HG03521 (cell line): Measurements from ENCODE around the gene TAGLN3.

Experiments used
- ATAC-seq: cut with Tn5 transposase; IDR thresholded peaks from one replicate; pipeline ENCODE4 v1.9.1; 2021; ENCODE audit warnings: mild to moderate bottlenecking, moderate library complexity; ENCODE audit not compliant: unreplicated experiment

Gene TAGLN3

GRCh38 chr3:112043621-112044201, 45.0 kb downstream of the TAGLN3 start:
- ATAC-seq = peak; percentile 77

DNA sequence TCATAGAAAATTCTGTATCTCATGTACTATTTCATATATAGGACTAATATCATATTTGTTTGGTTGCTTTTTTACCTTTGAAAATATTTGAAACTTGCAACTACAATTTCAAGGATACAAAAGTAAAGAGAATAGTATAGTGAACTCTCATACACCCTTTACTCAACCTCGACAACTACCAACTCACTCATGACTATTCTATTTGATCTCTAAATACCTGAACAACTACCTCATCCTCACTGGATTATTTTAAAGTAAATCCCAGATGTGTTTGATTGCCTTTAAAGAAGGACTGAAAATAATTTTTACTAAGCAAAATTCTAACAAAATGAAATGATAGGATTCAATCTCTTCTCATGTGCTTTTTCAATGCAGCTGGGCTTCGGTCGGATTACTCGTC, 47.9 kb downstream of the TAGLN3 start:
- no peak for ATAC-seq

GRCh38 chr3:112047264-112047663, 48.5 kb downstream of the TAGLN3 start:
- ATAC-seq = no peak

DNA sequence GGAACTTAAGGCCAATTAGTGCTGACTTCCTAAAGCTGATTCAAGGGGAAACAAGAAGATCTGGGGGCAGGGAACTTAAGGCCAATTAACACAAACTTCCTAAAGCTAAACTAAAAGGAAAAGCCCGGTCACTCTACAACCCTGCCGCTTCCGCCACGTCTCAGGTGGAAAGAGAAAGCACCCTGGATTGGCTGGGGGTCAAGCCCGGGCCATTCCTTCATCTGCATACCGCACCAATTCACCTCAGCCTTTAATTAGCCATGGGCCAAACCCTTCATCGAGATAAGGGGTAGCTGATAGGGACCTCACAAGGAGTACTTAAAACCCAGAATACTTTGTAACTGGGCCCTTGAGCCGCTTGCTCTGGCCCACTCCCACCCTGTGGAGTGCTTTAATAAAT, 50.2 kb downstream of the TAGLN3 start:
- ATAC-seq = no peak

DNA sequence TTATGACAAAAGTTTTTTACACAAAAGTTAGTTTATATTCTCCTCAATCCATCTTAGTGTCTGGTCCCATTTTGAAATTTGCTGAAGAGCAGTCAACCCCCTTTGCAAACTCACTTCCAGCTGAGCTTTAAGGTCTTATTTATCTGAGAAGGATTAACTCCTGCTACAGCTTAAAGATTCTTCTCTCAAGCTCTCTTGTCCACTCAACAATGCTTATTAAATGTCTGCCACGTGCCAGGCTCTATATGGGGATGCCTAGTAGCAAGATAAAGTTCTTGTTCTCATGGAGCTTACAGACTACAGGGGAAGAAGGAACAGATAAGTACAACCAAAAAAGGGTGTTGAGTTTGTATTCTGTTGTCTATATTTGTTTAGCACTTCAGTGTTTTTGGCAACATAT, 54.5 kb downstream of the TAGLN3 start:
- ATAC-seq = no peak

DNA sequence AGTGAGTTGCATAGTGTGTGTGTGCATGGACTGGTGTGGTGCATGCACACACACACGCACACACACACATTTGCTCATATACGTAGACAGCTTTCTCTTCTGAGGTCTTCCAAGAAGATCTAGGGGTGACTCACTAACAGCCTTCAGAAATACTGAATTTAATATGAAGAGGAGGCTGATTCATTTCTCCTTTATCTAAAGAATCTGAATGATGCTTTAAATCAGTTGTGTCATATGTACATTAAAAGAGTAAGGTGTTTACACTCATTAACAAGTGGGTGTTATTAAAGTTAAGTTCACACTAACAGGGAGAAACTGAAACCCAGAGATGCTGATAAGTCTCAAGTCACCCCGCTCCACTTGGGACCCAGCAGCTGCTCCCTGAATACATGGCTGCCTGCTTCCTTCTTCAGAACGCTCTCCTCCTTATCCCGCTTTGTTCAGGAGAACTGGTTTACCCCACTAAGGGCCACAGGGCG, 57.8 kb downstream of the TAGLN3 start:
- no peak for ATAC-seq

DNA sequence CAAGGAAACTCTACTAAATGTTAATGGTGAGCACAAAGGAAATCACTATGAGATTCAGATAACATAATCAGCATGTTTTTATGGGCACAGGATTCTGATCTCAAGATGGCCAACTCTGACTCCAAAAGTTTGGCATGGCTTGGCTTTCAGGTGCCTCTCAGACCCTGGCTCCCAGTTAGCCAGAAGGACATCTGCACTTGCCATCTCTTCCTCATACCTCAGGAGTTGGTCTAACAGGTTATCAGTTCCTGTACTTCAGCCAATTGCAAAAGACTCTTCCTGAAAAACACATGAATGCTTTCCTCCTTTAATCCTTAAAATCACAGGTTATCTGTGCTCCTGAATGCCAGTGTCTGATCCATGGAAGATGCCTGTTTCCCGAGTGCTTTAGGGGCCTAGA, 60.8 kb downstream of the TAGLN3 start:
- ATAC-seq = no peak

DNA sequence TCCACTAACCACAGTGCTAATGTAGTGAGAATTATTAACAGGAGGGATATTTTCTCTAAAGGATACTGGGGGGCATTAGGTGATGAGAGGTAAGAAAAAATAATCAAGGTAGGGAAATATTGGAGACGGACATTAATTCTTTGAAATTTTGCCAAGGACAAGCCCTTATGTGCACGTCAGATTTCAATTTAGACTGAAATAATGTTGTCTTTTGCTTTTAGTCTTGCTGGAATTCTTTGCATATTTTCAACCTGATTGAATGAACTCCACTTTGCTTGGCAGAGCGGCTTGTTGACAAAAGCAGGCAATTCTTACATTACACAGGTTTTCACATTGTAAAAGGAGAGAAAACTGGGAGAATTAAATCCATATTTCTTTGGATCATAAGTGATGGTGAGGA, 62.4 kb downstream of the TAGLN3 start:
- ATAC-seq = no peak
